GM18861 (cell line): ENCODE data around the gene KIDINS220.

Experiments
- ATAC-seq: cut with Tn5 transposase; IDR thresholded peaks from one replicate; pipeline ENCODE4 v1.9.1; 2021; ENCODE audit not compliant: unreplicated experiment

Gene KIDINS220

GRCh38 chr2:8851811-8852560 is 14.6 kb upstream of the KIDINS220 start:
- ATAC-seq, result no peak

- ATAC-seq, result no peak
These were observed 13.6 kb upstream of the KIDINS220 start for GRCh38 chr2:8850845-8851487.

- ATAC-seq, result no peak
These were observed 11.9 kb upstream of the KIDINS220 start for GRCh38 chr2:8849327-8849726.

GRCh38 chr2:8848328-8849100 is 11.1 kb upstream of the KIDINS220 start:
- no peak for ATAC-seq

- ATAC-seq, result no peak
These were observed 10.0 kb upstream of the KIDINS220 start for GRCh38 chr2:8847400-8847799.

- no peak for ATAC-seq
These were observed 4.5 kb upstream of the KIDINS220 start for GRCh38 chr2:8841932-8842331.

- ATAC-seq, result no peak
These were observed 3.2 kb upstream of the KIDINS220 start for GRCh38 chr2:8840475-8841091.

GRCh38 chr2:8839189-8839965 is 2.0 kb upstream of the KIDINS220 start:
- no peak for ATAC-seq

GRCh38 chr2:8837795-8838140 is 355 bp upstream of the KIDINS220 start:
- ATAC-seq, result no peak

- ATAC-seq, result no peak
These were observed 2.1 kb downstream of the KIDINS220 start for GRCh38 chr2:8835279-8835678.

GRCh38 chr2:8833853-8834252 is 3.6 kb downstream of the KIDINS220 start:
- ATAC-seq, result no peak

- ATAC-seq, result no peak
These were observed 5.9 kb downstream of the KIDINS220 start for GRCh38 chr2:8831516-8831915.

- ATAC-seq, result no peak
These were observed 9.7 kb downstream of the KIDINS220 start for GRCh38 chr2:8827729-8828128.

GRCh38 chr2:8822218-8822617 is 15.2 kb downstream of the KIDINS220 start:
- ATAC-seq, result no peak

GRCh38 chr2:8821276-8822217 is 15.9 kb downstream of the KIDINS220 start:
- no peak for ATAC-seq

GRCh38 chr2:8819948-8820347 is 17.5 kb downstream of the KIDINS220 start:
- no peak for ATAC-seq

- no peak for ATAC-seq
These were observed 18.2 kb downstream of the KIDINS220 start for GRCh38 chr2:8819194-8819593.

GRCh38 chr2:8817221-8817620 is 20.2 kb downstream of the KIDINS220 start:
- no peak for ATAC-seq

GRCh38 chr2:8806885-8807704 is 30.3 kb downstream of the KIDINS220 start:
- no peak for ATAC-seq
